ENCODE data around the gene DNM2. TPM values are rescaled to one million over a fixed set of nuclear protein-coding genes. Genes with fewer than 3 reads are reported as not detected.

The DNM2 gene
- total and polyA plus RNA-seq, 9 of the 15 experiments (the other 6 are each of a cell fraction or from before 2014, with no cell fraction given): 2.2 to 161 (median 72.6) TPM

DNA sequence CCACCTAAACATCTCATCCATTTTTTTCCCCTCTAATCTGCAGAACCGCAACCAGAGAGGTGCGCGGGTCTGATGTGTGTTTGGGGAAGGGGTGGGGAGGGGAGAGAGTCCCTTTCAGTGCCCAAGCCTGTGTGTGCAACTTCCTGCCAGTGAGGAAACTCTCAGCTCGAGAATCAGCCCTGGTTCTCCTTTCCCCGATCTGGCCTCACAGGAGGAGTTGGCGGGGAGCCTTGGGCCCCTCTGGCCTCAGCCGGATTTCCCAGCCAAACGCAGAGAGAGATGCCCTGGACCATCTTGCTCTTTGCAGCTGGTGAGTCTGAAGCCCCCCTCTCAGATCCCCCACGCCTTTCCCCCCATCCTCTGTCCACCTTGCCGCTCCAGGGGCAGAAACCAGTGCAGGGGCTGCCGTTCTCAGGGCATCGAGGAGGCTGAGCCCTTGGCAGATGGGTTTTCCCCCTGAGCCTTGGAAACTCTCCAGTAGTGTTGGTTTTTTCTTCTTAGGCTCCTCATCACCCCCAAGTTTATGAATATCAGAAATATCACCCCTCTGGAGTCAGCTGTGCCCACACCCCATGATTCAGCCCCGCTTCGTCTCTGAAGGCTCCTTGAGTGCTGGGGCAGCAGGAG is 130.5 kb downstream of the DNM2 start, which contains the start of gene C19orf38 (continued):
- no peak for TF ChIP-seq ZNF408 (CRISPR knock-in tag; IDR thresholded peaks at IDR 0.05; ENCODE audit: low read depth)
- TF ChIP-seq CCAR2 (IDR thresholded peaks at IDR 0.05; ENCODE audit: low read depth, low read length): no peak
- no peak for TF ChIP-seq NELFE (IDR thresholded peaks at IDR 0.05; ENCODE audit: insufficient read depth, insufficient read length)
- TF ChIP-seq BCL6 (CRISPR knock-in tag; IDR thresholded peaks at IDR 0.05): no peak
- no peak for TF ChIP-seq ZNF316 (IDR thresholded peaks at IDR 0.05)
- no peak for TF ChIP-seq POLR2H (tag; IDR thresholded peaks at IDR 0.05; ENCODE audit: low read depth)
- TF ChIP-seq, protein P1, sequence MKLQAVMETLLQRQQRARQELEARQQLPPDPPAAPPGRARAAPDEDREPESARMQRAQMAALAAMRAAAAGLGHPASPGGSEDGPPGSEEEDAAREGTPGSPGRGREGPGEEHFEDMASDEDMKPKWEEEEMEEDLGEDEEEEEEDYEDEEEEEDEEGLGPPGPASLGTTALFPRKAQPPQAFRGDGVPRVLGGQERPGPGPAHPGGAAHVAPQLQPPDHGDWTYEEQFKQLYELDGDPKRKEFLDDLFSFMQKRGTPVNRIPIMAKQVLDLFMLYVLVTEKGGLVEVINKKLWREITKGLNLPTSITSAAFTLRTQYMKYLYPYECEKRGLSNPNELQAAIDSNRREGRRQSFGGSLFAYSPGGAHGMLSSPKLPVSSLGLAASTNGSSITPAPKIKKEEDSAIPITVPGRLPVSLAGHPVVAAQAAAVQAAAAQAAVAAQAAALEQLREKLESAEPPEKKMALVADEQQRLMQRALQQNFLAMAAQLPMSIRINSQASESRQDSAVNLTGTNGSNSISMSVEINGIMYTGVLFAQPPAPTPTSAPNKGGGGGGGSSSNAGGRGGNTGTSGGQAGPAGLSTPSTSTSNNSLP (IDR thresholded peaks at IDR 0.05; ENCODE audit: borderline replicate concordance, low read depth, low read length): no peak
- TF ChIP-seq ZNF445 (CRISPR knock-in tag; IDR thresholded peaks at IDR 0.05; ENCODE audit: low read depth): no peak

DNA sequence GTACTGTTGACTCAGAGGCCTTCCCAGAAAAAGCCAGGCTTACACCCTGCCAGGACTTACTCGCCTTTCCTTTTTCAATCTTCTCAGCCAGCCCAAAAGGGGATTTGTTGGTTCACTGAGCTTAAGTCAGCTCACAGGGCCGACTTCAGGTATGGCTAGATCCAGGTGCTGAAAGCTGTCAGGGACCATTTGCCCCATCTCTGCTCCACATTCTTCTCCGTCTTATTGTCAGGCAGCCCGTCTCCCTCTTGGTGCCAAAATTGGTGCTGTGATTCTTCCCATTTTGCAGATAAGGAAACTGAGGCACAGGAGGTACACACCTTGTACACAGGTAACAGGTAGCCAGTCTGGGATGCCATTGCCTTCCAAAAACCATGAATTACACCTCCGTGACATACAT is 132.8 kb downstream of the DNM2 start:
- CTCF ChIA-PET (ENCODE audit: low intra/inter-chr PET ratio): no interaction called here
- BruUV-seq (replicated peaks): no TSS peak
- 33% methylated on average over 5 of the region's 5 CpGs for WGBS (ENCODE audit: insufficient coverage, low coverage, missing lambda C conversion rate)

More for the DNA sequence above, 132.8 kb downstream of the DNM2 start:
- no peak overlapping the region for H2AFZ ChIP-seq (ENCODE audit: low read depth, low read length)
- H3K4me3 ChIP-seq: no peak overlapping the region
- H4K20me1 ChIP-seq (replicated peaks; ENCODE audit: control insufficient read depth, insufficient read depth, low read length): no peaks in the 10 kb centered on the region
- no peaks in the 10 kb centered on the region for H3K79me2 ChIP-seq (ENCODE audit: control insufficient read depth, insufficient read depth, low read length)
- H3K36me3 ChIP-seq (ENCODE audit: control insufficient read depth, insufficient read depth, low read length): no peaks in the 10 kb centered on the region
- H3K4me1 ChIP-seq (replicated peaks in 1 of 2; ENCODE audit: control insufficient read depth in 2 of 2, insufficient read depth in 2 of 2, low read length in 2 of 2): peaks cover 0 to 8% of the 10 kb centered on the region in 2 experiments; a peak in 1 of 5 replicates
- in situ Hi-C loops (cut with MboI): no loop called here
- peak; percentile 57; the same call in 1 of the 2 replicates for TF ChIP-seq ADNP (tag; IDR thresholded peaks at IDR 0.05)
- peak; percentile 92 for TF ChIP-seq BCOR (IDR thresholded peaks at IDR 0.05)
- peak; percentile 48 for TF ChIP-seq CHD4 (IDR thresholded peaks at IDR 0.05; ENCODE audit: insufficient read depth, insufficient replicate concordance, low read depth, low read length, poor library complexity, severe bottlenecking)
- no peak for TF ChIP-seq HMBOX1 (IDR thresholded peaks at IDR 0.05)
- peak in 1 of 2 experiments; percentile 51; a peak in 1 of 4 replicates for TF ChIP-seq KDM1A (IDR thresholded peaks at IDR 0.05)
- TF ChIP-seq SNRNP70 (optimal IDR thresholded peaks at IDR 0.05; ENCODE audit: low read depth, low read length): no peak
- peak; percentile 77 for TF ChIP-seq RBM25 (IDR thresholded peaks at IDR 0.05; ENCODE audit: low read depth, low read length, severe bottlenecking)
- no peaks in the 10 kb centered on the region for H3K27me3 ChIP-seq (ENCODE audit: control insufficient read depth in 2 of 2, insufficient read depth in 2 of 2, low read length in 2 of 2)
- POLR2A ChIA-PET: interaction anchor here (2.2 kb wide), 1 partner anchor 14 kb away, joined by 10 read pairs; no protein-coding TSS in a partner anchor
- intact Hi-C loops (cut with micrococcal nuclease): no loop called here
- no peak for FAIRE-seq
- no peak overlapping the region for H3K27ac ChIP-seq (ENCODE audit: extremely low read depth, low read depth, low read length)
- DNase-seq (ENCODE audit: extremely low read depth in 1 of 4, low spot score in 3 of 4): no peak
- no peak for ATAC-seq
- no peaks in the 10 kb centered on the region for H3K9me1 ChIP-seq (ENCODE audit: control insufficient read depth, insufficient read depth, low read length)
- H3K9ac ChIP-seq (ENCODE audit: insufficient read depth in 1 of 2, low read depth in 2 of 2, low read length in 2 of 2): no peak overlapping the region; a peak in 1 of 4 replicates
- H3K9me3 ChIP-seq (replicated peaks; ENCODE audit: control insufficient read depth, insufficient read depth, low read depth, low read length): no peaks in the 10 kb centered on the region
- no peak overlapping the region for H3K4me2 ChIP-seq (ENCODE audit: insufficient read depth, low read length)
